Muscle of back (tissue), 11 donors: ENCODE results near the gene FAM200A. TPM values are rescaled to one million over a fixed set of nuclear protein-coding genes. Genes with fewer than 3 reads are reported as not detected.
"Not testable (repeated sequence)": the region's sequence is repeated elsewhere in the genome, so short reads cannot be mapped to it uniquely, and the experiment has no call there.

ENCODE experiments used
- DNase-seq, 3 donors: peaks; one replicate each; pipeline versions ENCODE4 v3.0.0 to v3.0.0-alpha.2; 2013
- polyA plus RNA-seq, 10 donors: library from polyadenylated mRNA; unstranded; fragments of 120-200 nt; gene quantifications; one replicate each; pipeline ENCODE4 v1.2.1, GENCODE V29; 2013; ENCODE audit not compliant: insufficient read length in 10 of 10

The FAM200A gene
- polyA plus RNA-seq, 10 donors: 6.9 to 10.4 (median 9.6) TPM

- DNase-seq: peak; percentile 98 to 100 (median 98)
Observed at GRCh38 chr7:99504603-99505323, 47.2 kb downstream of the FAM200A start, which contains the start of gene ZKSCAN5. Gene ZKSCAN5 (plus strand): TSS chr7:99504662. CDS start chr7:99506045, 1,383 bp downstream.

GRCh38 chr7:99504281-99504602, 47.7 kb downstream of the FAM200A start:
- no peak for DNase-seq

- DNase-seq: not testable (repeated sequence)
Observed at GRCh38 chr7:99501236-99501635, 50.7 kb downstream of the FAM200A start.

GRCh38 chr7:99500637-99501009, 51.3 kb downstream of the FAM200A start:
- no peak for DNase-seq

GRCh38 chr7:99499721-99500636, 51.9 kb downstream of the FAM200A start, which contains the start of gene ZNF394:
Gene ZNF394 (minus strand): TSS chr7:99500281. CDS start chr7:99500093, 188 bp downstream.
- DNase-seq: peak; percentile 92 to 97 (median 94)

GRCh38 chr7:99499371-99499720, 52.6 kb downstream of the FAM200A start:
- DNase-seq: no peak

GRCh38 chr7:99498546-99498944, 53.4 kb downstream of the FAM200A start:
- DNase-seq: no peak

GRCh38 chr7:99497766-99498545, 54.0 kb downstream of the FAM200A start:
- no peak for DNase-seq

Other genes starting within 250 kb of the FAM200A start
- gene ARPC1A, start 226.2 kb downstream of the FAM200A start, polyA plus RNA-seq: 10 to 100 TPM; 58.8 to 97.5 (median 67.8) TPM
- 10 to 100 TPM; 31.0 to 63.0 (median 40.4) TPM for gene ARPC1B, start 177.4 kb downstream of the FAM200A start, polyA plus RNA-seq
- 100 to 1,000 TPM in 7 of 10 donors, 10 to 100 TPM in 3; 91.8 to 152 (median 110) TPM for gene PDAP1, start 143.5 kb downstream of the FAM200A start, polyA plus RNA-seq
- gene BUD31, start 143.1 kb downstream of the FAM200A start, polyA plus RNA-seq: 10 to 100 TPM; 64.2 to 90.1 (median 78.7) TPM
- gene PTCD1, start 113.3 kb downstream of the FAM200A start, polyA plus RNA-seq: 1 to 10 TPM; 2.2 to 6.5 (median 3.3) TPM
- gene CPSF4, start 113.2 kb downstream of the FAM200A start, polyA plus RNA-seq: 10 to 100 TPM; 26.5 to 39.4 (median 30.3) TPM
- 100 to 1,000 TPM; 326 to 415 (median 378) TPM for gene ATP5MF, start 85.9 kb downstream of the FAM200A start, polyA plus RNA-seq
- gene ZNF789, start 79.2 kb downstream of the FAM200A start, polyA plus RNA-seq: 10 to 100 TPM; 14.5 to 50.8 (median 26.7) TPM
- gene ZNF394, start 51.8 kb downstream of the FAM200A start, polyA plus RNA-seq: 10 to 100 TPM in 5 of 10 donors, 1 to 10 TPM in 5; 7.1 to 11.6 (median 10.0) TPM
- gene ZKSCAN5, start 47.5 kb downstream of the FAM200A start, polyA plus RNA-seq: 10 to 100 TPM in 4 of 10 donors, 1 to 10 TPM in 6; 7.6 to 11.2 (median 9.5) TPM
- 10 to 100 TPM; 28.3 to 60.9 (median 43.9) TPM for gene ZNF655, start 6.5 kb upstream of the FAM200A start, polyA plus RNA-seq
- 1 to 10 TPM in 1 of 10 donors, under 1 TPM in 9; 0.34 to 1.1 (median 0.74) TPM for gene TMEM225B, start 46.2 kb upstream of the FAM200A start, polyA plus RNA-seq
- gene ZSCAN25, start 64.8 kb upstream of the FAM200A start, polyA plus RNA-seq: 10 to 100 TPM in 6 of 10 donors, 1 to 10 TPM in 4; 7.5 to 11.9 (median 10.1) TPM
- 1 to 10 TPM in 6 of 10 donors, under 1 TPM in 4; 0.54 to 1.6 (median 1.0) TPM for gene CYP3A5, start 127.9 kb upstream of the FAM200A start, polyA plus RNA-seq
- 1 to 10 TPM in 1 of 10 donors, under 1 TPM in 3, not detected in 6; 0.31 to 1.6 (median 0.46) TPM for gene CYP3A7, start 183.1 kb upstream of the FAM200A start, polyA plus RNA-seq
- under 1 TPM in 5 of 10 donors, not detected in 5; 0.09 to 0.45 (median 0.12) TPM for gene CYP3A4, start 232.1 kb upstream of the FAM200A start, polyA plus RNA-seq